ENCODE data around the gene ALPI.
"Not testable (repeated sequence)": the region's sequence is repeated elsewhere in the genome, so short reads cannot be mapped to it uniquely, and the experiment has no call there.

ALPI gene

DNA sequence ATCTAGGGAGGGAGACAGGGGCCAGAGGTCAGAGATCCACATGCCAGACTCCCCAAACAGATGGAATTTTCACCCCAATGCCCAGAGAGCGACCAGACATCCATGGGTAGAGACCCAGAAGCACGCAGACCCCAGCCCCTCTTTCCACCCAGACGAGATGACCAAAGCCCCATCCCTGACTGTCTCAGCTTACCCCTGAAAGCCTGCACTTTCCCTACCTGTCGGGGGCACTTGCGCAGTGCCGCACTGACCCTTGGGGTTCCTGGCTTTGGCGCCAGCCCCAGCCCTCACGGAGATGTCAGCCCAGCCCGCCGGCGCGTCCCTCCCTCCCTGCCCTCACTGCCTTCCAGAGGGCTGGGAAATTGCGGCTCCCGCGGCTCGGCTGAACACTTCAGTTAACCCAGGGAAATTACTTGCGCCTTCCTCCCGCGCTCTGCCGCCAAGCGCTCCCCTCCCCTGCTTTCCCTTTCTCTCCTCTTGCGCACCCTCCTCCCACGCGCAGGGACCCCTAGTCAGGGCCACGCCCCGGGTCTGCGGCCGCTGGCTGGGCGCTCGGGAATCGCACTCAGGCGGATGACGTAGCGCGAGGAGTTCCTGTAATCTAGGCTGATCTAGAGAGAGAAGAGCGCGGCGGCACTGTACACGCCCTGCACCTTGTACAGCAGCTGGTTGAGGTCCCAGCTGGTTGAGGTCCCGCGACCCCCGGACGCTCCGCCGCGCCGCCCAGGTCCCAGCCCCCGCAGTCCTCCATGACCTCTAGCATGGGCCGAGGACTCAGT lies 37.3 kb upstream of the ALPI start:
- in situ Hi-C loops (cut with HindIII; ENCODE audit: low sequenced_read_pairs): no loop called here
- H3K4me3 ChIP-seq (ENCODE audit: low read depth, low read length): no peak overlapping the region
- no peak for TF ChIP-seq CTCF (IDR thresholded peaks at IDR 0.05; ENCODE audit: low read depth, low read length)
- DNase-seq (ENCODE audit: low read depth, low spot score): no peak

GRCh38 chr2:232419245-232420072 lies 36.5 kb upstream of the ALPI start:
- H3K4me3 ChIP-seq (ENCODE audit: low read depth, low read length): no peak overlapping the region
- no peak for TF ChIP-seq CTCF (IDR thresholded peaks at IDR 0.05; ENCODE audit: low read depth, low read length)
- in situ Hi-C loops (cut with HindIII; ENCODE audit: low sequenced_read_pairs): no loop called here
- no peak for DNase-seq (ENCODE audit: low read depth, low spot score)

DNA sequence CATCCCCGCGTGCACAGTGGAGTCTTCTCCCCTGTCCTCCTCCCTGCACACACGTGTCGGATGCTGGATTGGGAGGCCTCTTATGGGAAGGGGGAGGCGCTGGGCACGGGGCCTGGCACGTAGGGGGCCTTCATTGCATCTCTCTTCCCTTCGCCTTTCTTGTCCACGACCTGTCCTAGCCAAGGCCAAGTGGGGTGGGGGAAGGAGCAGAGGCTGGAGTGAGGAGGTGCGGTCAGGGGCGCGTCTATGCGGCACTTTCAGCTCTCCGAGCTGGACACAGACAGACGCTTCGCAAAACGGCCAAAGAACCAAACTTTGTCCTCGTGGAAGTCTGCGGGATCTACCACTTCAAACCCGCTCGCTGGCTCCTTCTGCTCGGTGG lies 35.9 kb upstream of the ALPI start:
- no peak for DNase-seq (ENCODE audit: low read depth, low spot score)
- TF ChIP-seq CTCF (IDR thresholded peaks at IDR 0.05; ENCODE audit: low read depth, low read length): no peak
- H3K4me3 ChIP-seq (ENCODE audit: low read depth, low read length): no peak overlapping the region
- in situ Hi-C loops (cut with HindIII; ENCODE audit: low sequenced_read_pairs): no loop called here

- H3K4me3 ChIP-seq (ENCODE audit: low read depth, low read length): no peak overlapping the region
- TF ChIP-seq CTCF (IDR thresholded peaks at IDR 0.05; ENCODE audit: low read depth, low read length): no peak
- in situ Hi-C loops (cut with HindIII; ENCODE audit: low sequenced_read_pairs): no loop called here
- DNase-seq (ENCODE audit: low read depth, low spot score): no peak
Observed at GRCh38 chr2:232420463-232421188, 35.3 kb upstream of the ALPI start.

DNA sequence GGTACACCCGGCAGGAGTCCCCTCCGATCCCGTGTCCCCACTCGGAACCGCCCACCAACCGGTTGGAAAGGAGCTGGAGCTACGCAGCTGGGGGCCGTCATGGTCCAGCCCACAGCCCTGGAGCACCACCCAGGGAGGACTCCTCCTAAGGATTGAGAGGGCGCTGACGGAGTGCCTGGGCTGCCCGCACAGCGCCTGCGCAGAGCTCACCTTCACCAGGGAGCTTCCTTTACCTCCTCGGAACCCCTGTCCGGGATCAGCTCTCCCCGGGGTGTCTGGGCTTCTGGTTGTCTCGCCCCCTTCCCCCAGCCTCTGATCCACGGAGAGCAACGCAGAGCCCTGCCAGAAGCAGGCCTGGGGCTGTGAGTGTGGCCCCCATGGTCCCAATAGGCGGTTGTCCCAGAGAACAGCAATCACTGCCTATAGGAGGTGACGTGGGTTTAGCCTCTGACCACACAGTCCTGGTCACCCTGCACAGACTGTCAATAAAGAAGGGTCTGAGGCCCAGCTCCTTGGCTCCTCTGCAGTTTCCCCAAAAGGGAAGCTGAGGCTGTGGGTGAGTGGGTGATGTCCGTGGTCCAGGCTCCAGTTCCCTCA lies 34.7 kb upstream of the ALPI start:
- TF ChIP-seq CTCF (IDR thresholded peaks at IDR 0.05; ENCODE audit: low read depth, low read length): no peak
- H3K4me3 ChIP-seq (ENCODE audit: low read depth, low read length): no peak overlapping the region
- DNase-seq (ENCODE audit: low read depth, low spot score): no peak
- in situ Hi-C loops (cut with HindIII; ENCODE audit: low sequenced_read_pairs): no loop called here

DNA sequence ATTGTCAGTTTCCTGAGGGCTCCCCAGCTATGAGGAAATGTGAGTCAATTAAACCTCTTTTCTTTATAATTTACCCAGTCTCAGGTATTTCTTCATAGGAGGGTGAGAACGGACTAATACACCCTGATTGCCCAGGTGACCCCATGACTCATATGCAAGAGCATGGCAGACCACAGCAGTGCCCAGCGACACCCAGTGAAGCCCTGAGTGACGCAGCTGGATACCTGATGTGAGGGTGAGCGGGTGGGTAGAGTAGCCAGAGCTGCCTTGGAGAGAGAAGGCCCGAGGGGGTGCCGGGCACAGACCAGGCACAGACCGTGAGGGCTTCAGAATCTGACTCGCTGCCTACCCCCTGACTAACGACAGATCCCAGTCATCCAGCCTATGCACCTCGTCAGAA lies 33.9 kb upstream of the ALPI start:
- no peak overlapping the region for H3K4me3 ChIP-seq (ENCODE audit: low read depth, low read length)
- no peak for TF ChIP-seq CTCF (IDR thresholded peaks at IDR 0.05; ENCODE audit: low read depth, low read length)
- DNase-seq (ENCODE audit: low read depth, low spot score): no peak
- in situ Hi-C loops (cut with HindIII; ENCODE audit: low sequenced_read_pairs): no loop called here

GRCh38 chr2:232422996-232423395 lies 33.0 kb upstream of the ALPI start:
- in situ Hi-C loops (cut with HindIII; ENCODE audit: low sequenced_read_pairs); DNase-seq (ENCODE audit: low read depth, low spot score); H3K4me3 ChIP-seq (ENCODE audit: low read depth, low read length): not testable (repeated sequence)

DNA sequence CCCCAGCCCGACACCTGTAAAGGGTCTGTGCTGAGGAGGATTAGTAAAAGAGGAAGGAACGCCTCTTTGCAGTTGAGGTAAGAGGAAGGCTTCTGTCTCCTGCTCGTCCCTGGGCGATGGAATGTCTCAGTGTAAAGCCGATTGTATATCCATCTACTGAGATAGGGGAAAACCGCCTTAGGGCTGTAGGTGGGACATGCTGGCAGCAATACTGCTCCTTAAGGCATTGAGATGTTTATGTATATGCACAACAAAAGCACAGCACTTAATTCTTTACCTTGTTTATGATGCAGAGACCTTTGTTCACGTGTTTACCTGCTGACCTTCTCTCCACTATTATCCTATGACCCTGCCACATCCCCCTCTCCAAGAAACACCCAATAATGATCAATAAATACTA lies 32.5 kb upstream of the ALPI start:
- DNase-seq (ENCODE audit: low read depth, low spot score); in situ Hi-C loops (cut with HindIII; ENCODE audit: low sequenced_read_pairs); H3K4me3 ChIP-seq (ENCODE audit: low read depth, low read length): not testable (repeated sequence)
